LoVo (cell line): ENCODE results near the gene NLRC5.
"Not testable (repeated sequence)": the region's sequence is repeated elsewhere in the genome, so short reads cannot be mapped to it uniquely, and the experiment has no call there.

Source experiments
- DNase-seq: peaks from one replicate; pipeline ENCODE4 v3.0.0-alpha.2; 2016; ENCODE audit warnings: low spot score

The NLRC5 gene

DNA sequence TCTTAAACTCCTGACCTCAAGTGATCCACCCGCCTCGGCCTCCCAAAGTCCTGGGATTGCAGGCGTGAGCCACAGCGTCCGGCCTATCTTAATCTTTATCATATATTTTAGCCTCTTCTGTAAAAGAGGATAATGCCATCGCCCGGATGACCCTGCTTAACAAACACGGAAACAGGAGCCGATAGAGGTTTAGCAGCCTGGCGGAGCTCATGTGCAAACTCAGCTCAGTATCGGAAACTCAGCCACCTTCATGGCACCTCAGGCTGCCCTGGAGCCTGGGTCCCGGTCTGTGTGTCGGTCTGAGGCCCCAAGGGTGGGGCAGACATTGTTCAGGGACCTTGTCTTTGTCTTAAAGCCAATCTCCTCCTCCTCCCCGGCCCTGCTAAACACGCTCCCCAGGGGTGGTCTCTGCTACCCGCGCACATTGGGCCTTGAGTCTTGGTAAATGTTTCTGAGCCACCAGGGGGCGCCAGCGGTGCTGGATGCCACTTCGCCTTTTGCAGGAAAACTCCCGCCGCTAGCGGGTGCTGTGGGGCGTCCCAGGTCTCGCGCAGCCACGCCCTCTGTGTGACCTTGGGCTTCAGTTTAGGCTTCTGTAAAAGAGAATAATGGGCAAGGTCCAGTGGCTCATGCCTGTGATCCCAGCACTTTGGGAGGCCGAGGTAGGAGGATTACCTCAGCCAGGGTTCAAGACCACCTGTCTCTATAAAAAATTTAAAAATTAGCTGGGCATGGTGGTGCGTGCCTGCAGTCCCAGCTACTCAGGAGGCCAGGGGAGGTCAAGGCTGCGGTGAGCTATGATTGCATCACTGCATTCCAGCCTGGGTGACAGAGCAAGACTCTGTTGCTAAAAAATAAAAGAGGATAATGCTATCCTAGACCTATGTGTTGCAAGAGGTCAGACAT, 24.9 kb upstream of the NLRC5 start:
- peak; percentile 72 for DNase-seq

DNA sequence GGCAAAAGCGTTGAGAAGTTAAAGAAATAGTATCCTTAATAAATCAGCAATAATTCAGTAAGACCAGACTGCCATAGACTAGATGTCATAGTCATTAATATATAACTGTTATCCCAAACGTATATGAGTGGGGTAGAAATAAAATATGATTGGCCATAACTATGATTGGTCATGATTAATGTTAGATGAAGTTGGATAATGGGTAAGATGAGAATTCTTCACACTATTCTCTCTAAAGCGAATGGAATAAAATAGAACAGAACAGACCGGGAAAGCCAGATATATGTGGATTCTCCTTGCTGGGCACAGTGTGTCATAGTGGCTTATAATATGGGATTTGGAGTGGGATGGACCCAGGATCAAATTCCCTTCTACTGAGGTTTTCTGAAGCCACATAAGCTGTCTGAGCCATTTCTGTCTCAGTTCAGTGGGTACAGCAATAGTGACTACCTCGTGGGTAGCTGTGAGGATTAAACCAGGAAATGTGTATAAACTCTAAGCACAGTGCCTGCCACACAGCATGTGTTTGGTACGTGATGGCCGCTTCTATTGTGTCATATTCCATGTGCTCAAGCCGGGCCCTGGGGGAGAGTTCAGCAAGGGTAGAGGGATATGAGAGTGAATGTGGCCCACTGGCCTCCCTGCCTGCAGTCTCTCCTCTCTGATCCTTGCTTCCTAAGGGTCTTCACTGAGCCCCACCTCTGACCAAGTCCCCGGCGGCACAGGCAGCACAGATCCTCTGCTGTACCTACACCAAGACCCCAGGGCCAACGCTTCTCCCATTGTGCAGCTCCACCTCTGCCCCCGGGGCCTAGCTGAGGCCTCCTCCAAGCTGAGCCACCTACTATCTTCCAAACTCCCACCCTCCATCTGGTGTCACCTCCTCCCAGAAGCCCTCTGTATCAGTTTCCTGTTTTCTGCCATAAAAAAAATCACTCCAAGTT, 23.9 kb upstream of the NLRC5 start:
- no peak for DNase-seq

DNA sequence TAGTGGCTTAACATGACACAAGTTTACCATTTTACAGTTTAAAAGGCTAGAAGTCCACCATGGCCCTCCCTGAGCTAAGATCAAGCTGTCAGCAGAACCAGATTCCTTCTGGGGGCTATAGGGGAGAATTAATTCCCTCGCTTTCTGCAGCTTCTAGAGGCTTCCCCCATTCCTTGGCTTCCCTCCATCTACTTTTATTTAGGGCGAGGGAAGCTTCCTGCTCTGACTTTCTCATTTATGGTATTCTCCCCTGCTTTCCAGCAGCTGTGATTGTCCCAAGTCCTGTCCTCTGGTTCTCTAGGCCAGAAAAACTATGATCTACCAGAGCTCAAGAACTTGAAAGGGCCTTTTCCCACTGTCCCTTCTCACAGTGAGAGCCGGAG, 23.3 kb upstream of the NLRC5 start:
- DNase-seq, result no peak

DNA sequence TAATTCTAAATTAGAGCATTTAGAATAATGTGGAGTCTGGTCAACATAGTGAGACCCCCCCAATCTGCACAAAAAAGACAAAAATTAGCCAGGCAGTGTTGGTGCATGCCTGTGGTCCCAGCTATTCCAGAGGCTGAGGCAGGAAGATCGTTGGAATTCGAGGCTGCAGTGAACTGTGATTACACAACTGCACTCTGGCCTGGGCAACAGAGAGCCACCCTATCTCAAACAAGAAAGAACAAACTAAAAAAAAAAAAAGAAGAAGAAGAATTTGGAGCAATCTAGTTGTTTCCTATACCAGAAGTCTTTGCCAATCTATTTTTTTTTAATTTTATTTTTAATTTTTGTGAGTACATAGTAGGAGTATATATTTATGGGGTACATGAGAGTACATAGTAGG, 21.6 kb upstream of the NLRC5 start:
- no peak for DNase-seq

DNA sequence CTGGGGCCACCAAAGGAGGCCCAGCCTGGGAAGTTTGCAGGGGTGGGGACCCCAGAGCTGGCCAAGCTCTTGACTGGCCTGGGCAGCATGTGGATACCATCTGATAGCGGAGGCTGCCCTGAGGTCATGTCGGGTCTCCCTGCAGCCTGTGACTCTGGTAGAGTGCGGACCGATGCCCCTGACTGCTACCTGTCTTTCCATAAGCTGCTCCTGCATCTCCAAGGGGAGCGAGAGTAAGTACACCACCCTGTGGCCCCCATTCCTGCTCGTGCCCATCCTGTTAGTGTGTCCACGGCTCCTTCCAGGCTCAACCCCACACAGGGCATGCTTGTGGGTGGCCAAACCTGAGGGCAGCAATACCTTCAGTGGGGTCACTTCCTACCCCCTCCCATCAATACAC, 19.6 kb upstream of the NLRC5 start:
- DNase-seq, result no peak

DNA sequence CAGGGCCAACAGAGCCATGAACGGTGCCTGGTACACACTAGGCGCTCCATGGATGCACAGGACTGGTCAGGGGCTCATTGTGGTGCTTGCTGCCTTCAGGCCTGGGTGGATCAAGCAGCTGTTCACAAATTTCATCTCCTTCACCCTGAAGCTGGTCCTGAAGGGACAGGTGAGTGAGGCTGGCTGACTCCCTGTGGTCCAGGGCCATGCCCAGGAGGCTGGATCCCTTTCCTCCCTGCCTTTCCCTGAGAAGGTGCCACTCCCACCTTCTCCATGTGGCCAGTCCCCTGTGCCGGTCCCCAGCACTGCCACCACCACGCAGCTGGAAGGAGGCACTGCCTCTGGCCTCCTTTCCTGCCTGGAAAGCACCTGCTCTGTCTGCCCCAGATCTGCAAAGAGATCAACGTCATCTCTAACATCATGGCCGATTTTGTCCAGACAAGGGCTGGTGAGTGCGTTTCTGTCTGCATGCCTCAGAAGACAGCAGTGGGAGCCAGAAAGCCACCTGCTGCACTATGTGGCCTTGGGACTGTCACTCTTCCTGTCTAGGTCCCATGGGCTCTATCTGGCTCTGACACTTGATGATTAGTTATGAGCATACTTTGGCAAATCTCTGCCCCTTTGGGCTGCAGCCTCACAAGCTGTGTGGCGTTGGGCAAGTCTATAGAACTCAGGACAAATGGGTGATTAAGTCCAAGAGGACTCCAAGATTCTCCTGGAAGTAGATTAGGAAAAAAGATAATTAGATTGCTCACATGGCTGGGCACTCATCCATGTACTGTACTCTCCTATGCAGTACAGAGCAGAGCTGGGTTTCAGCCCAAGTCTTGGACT, 18.2 kb upstream of the NLRC5 start:
- DNase-seq, result no peak

DNA sequence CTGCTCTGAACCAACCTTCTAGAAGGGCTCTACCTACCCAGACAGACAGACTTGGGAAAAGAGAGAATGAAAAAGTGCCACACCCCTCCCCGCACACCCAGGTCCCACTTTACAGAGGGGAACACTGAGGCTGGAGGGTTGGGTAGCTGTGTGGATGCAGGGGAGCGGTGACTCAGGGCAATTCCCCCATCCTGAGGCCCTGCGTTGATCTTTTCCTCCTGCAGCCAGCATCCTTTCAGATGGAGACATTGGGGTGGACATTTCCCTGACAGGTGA, 17.7 kb upstream of the NLRC5 start:
- DNase-seq, result no peak

DNA sequence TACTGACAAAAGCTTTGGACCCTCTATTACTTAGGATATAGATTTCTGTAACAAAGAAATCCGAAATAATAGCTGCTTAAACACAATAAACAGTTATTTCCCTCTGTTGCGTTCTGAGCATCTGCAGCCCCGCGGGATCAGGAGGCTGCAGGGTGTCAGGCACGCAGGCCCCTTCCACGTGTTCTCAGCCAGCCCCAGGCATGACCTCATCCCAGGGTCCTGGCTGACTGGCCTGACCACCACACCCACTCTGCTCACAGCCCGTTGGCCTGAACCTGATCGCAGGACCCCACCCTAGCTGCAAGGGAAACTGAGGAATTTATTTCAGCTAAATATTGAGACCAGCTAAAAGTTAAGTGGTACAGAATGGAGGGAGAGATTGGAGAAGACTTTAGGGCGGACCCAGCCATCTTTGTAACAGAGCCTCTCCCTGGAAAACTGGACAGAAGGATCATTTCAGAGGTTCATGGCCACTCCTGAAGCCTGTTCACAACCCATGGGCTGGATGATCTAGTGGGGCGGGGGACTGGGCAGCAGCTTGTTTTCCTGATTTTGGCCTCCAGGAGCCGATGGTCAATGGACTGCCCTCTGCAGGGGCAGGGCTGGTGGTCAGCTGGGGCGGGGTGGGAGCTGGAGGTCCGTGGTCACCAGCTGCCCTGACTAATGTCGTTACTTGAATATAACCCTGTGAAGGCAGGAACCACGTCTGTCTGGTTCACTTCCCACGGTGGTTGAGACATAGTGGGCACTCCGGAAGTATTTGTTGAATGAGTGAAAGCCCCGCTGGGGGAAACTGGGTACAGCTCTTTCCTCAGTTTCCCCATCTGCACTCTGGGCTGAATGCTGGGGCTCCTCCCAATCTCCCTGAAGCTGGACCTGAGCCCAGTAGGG, 16.7 kb upstream of the NLRC5 start:
- no peak for DNase-seq

DNA sequence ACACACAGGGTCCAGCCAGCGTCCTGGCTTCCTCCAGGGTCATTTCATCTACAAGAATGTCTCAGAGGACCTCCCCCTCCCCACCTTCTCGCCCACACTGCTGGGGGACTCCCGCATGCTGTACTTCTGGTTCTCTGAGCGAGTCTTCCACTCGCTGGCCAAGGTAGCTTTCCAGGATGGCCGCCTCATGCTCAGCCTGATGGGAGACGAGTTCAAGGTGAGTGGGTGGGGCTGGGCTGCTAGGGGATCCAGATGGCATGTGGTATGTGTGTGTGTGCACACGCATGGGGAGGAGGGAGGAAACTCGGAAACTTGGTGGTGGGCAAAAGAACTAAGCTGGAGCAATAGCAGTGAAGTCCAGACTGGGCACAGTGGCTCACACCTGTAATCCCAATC, 16.1 kb upstream of the NLRC5 start:
- DNase-seq, result no peak

DNA sequence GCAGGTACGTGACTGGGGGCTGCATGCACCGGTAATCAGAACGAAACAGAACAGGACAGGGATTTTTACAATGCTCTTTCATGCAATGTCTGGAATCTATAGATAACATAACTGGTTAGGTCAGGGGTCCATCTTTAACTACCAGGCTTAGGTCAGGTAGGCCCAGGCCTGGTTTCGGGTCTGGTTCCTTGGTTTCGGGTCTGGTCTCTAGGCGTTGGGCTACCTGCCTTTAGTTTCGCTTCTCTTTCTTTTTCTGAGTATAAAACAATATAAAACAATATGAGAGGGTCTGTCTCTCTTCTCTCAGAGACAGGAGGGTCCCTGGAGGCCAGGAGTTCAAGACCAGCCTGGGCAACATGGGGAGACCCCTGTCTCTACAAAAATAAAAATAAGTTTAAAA, 15.5 kb upstream of the NLRC5 start:
- DNase-seq, result not testable (repeated sequence)

DNA sequence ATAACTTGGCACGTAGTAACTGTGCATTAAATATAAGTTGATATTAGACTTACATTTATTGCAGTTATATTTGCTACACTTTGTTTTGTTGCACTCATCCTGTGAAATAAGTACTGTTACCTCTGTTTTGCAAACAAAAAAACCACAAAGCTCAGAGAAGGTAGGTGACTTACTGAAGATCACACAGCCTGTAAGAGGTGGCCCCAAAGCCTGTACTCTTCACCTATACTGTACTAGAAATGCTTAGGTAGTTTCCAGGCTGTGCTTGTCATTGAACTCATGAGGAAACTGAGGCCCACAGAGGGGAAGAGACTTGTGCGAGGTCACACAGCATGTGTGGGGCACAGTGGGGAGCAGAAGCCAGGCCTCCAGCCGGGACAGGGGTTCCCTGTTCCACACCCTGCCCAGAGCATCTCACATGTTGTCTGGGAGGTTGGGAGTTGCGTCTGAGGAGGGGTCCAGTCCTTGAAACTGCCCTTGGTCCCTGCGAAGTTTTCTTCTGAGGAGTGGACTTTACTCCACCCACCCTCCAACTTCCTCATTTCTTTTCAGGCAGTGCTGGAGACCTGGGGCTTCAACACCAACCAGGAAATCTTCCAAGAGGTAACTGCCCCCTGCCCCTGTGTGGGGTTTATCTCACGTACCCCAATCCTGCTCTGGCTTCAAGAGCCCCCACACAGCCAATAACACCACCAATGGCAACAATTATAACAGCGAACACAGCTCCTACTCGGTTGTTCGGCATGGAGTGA, 14.6 kb upstream of the NLRC5 start:
- DNase-seq, result no peak

DNA sequence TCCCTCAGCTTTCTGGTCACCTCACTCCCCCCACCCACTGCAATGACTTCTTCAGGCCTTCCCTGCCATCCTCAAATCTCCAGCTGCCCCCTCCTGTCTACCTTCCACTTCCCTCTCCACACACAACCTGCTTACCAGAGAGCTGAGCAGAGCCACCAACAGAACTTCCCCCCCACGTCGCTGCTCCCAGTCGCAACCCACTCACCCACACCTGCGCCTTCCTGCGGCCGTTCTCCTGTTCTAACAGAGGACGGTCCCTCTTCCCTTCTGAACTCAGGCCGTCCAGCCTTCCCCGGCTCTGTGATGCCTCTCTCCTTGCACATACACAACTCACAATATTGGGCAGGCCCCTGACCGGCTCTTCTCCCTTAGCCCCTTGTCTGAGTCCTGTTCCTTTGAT, 13.6 kb upstream of the NLRC5 start:
- no peak for DNase-seq

DNA sequence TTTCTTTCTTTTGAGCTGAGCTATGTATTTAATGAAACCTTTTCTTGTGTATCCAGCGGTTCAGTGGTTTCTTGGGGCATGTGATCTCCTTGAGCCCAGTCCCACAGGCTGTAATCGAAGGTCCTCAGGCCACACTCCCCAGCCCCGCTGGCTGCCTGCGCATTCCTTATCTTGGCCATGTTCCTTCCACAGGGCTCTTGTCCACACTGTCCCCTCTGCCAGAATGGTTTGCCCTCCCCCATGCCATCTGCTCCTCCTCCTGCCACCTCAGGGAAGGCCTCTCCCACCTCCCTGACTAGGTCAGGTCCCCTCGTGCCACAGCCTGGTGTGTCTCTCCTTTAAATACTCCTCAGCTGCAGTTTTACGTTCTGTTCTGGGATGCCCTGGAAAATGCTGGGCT, 12.1 kb upstream of the NLRC5 start:
- no peak for DNase-seq

DNA sequence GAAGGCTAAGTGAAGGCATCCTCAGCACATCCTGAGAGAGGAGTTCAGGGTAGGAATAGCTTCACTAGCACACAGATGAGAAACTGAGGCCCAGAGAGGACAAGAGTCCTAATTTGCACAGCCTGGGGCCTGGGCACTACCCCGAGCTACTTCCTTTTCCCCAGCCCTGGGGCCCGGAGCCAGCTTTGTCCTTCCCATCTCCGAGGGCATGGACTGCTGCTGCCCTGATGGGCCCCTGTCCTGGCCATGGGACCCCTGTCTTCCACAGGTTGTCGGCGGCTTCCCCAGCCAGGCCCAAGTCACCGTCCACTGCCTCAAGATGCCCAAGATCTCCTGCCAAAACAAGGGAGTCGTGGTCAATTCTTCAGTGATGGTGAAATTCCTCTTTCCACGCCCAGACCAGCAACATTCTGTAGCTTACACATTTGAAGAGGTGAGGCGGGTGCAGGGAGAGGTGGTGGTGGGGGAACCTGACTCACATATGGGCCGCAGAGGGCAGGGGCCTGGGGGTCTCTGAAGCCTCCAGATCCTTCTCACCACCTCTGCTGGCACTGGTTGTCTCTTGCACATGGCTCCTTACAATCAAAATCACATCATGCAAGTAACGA, 11.4 kb upstream of the NLRC5 start:
- no peak for DNase-seq

DNA sequence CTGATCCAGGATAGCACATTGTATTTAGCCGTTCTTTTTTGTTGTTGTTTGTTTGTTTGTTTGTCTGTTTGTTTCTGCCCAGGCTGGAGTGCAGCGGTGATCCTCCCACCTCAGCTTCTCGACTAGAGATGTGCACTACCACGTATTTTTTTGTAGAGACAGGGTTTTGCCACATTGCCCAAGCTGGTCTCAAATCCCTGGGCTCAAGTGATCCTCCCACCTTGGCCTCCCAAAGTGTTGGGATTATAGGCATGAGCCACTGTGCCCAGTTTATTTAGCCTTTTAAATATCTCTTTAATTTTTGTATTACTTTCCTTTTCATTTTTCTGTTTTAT, 9.2 kb upstream of the NLRC5 start:
- no peak for DNase-seq

DNA sequence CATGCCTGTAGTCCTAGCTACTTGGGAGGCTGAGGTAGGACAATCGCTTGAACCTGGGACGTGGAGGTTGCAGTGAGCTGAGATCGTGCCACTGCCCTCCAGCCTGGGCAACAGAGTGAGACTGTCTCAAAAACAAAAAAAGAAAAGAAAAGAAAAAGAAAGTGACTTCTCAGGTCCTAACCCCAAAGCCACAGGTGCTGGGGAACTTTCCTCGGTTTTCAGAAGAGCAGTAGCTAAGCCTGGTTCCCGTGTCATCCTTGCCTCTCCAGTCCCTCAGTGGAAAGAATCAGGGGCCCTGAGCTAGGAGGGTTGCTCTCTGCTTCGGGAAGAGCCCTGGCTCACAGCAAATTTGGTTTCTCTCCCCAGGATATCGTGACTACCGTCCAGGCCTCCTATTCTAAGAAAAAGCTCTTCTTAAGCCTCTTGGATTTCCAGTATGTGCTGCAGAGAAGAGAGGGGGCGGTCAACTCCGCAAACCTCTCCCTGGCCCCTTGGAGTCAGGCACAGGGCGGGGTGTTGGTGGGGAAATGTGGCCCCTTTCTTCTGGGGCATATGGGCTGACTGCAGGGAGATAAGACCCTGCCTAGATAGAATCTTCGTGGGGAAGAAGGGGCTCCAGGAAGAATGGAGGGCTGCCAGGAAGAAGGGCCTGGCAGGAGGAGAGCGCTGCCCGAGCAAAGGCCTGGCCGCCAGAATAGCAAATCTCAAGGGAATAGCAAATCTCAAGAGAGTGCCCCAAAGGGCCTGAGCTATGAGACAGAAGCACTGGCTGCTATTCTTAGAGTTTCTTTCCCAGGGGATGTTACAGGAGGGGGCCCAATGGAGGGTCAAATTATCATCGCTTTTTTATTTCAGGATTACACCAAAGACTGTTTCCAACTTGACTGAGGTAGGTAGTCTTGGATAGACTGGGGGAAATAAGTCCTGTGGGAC, 8.3 kb upstream of the NLRC5 start:
- DNase-seq, result no peak

DNA sequence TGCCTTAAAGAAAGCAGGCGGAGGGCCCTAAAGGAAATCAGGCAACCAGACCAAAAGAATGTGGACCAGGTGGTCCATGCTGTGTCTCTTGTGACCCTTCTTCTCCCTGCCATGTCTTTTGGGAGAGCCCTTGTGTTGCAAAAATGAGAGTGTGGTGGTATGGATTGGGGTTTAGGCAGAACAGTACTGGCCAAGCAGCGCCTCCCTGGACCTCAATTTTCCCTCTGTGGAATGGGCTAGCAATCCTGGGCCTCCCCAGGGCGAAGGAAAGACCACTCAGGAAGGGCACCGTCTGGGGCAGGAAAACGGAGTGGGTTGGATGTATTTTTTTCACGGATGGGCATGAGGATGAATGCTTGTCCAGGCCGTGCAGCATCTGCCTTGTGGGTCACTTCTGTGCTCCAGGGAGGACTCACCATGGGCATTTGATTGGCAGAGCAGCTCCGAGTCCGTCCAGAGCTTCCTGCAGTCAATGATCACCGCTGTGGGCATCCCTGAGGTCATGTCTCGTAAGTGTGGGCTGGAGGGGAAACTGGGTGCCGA, 7.6 kb upstream of the NLRC5 start:
- no peak for DNase-seq

DNA sequence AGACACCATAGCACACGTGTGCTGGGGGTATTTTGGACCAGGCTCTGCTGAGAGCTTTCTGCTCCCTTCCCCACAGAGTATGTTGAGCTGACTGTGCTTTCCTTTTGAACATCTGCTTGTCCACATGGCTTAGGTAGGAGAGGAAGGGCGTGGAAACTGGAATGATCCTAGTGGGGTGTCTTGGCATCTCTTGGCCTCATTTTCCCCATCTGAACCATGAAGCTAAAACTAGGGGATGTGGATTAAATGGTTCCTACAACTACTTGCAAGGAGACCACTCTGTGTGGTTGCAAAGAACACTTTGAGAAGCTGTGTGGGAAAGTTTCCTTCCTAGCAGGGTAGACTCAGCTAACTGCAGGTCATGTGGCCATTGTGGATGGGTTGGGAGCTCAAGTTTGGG, 6.7 kb upstream of the NLRC5 start:
- no peak for DNase-seq

DNA sequence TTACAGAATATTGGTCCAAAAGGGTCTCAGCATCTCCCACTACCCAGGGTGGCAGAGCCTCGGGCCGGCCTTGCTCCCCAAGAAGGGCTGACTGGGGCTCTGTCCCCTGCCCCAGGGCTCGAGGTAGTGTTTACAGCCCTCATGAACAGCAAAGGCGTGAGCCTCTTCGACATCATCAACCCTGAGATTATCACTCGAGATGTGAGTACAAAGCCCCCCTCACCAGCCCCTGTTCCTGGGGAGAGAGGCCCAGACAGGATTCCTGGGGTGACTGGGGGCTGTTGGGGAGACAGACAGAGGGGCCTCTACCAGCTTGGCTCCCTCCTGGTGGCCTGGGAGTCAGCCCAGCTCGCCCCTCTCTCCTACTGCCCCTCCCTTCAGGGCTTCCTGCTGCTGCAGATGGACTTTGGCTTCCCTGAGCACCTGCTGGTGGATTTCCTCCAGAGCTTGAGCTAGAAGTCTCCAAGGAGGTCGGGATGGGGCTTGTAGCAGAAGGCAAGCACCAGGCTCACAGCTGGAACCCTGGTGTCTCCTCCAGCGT, 6.1 kb upstream of the NLRC5 start:
- peak; percentile 43 for DNase-seq
